HCT116 (cell line): ENCODE data around the gene ENOX1. TPM values are rescaled to one million over a fixed set of nuclear protein-coding genes. Genes with fewer than 3 reads are reported as not detected.

Experiments used
- ATAC-seq: fragments of 200-7000 bp; cut with Tn5 transposase; 2 replicates; pipeline ENCODE4 v1.9.1; 2020; ENCODE audit warnings: mild to moderate bottlenecking, moderate library complexity
- BruUV-seq: library from RNA; stranded (reverse); fragments of 400-500 nt; replicated peaks from 2 replicates; lab custom pipeline; 2021; lab: Mats Ljungman, UMichigan
- CTCF ChIA-PET: fragments of 300-600 bp; sonication (Branson Sonifier 250); formaldehyde crosslinking; loops from one replicate; lab custom pipeline; 2021; ENCODE audit warnings: antibody characterized with exemption; lab: Charles Lee
- POLR2A ChIA-PET: fragments of 300-600, 350-600 bp; sonication (Branson Sonifier 250); formaldehyde crosslinking; loops from one replicate; lab custom pipeline; 2021; ENCODE audit warnings: antibody characterized with exemption; lab: Charles Lee
- RAD21 ChIA-PET, 2 experiments: fragments of 300-600 bp; sonication (Branson Sonifier 250); formaldehyde crosslinking; loops; one replicate each; lab custom pipeline; 2023; ENCODE audit warnings: low total read pairs in 2 of 2; ENCODE audit not compliant: uncharacterized antibody in 2 of 2, unreplicated experiment in 2 of 2, low non-redundant PET in 1 of 2; lab: Charles Lee
- DNase-seq: peaks from one replicate; pipeline ENCODE4 v3.0.0-alpha.2; 2010; ENCODE audit warnings: low read depth, low spot score
- H2AFZ ChIP-seq: fragments of 200-600 bp; shearing (Covaris generic), sonication (generic); 2 replicates; pipeline ENCODE4 v1.6.1; 2017; ENCODE audit warnings: low read depth, mixed run types, mixed read lengths, antibody characterized with exemption, low read length; ENCODE audit not compliant: poor library complexity, severe bottlenecking
- H3K27ac ChIP-seq: 2 replicates; pipeline ENCODE4 v1.5.1; 2012; ENCODE audit warnings: low read depth, low read length
- H3K27me3 ChIP-seq: fragments of 200-600 bp; sonication (generic); 2 replicates; pipeline ENCODE4 v1.6.1; 2016; ENCODE audit warnings: mixed run types, low read length, mixed read lengths; ENCODE audit not compliant: insufficient read depth
- H3K36me3 ChIP-seq, 2 experiments: fragments of 200-500 bp in 1 of 2; fragments of 200-600 bp in 1 of 2; sonication (Bioruptor generic) in 1 of 2; sonication (generic) in 1 of 2; 2 replicates each; pipeline versions ENCODE4 v1.5.1 to v1.6.1; 2014 to 2016; ENCODE audit warnings: low read length in 2 of 2, inconsistent platforms in 1 of 2, mixed read lengths in 1 of 2, mixed run types in 1 of 2; ENCODE audit not compliant: insufficient read depth in 2 of 2, control insufficient read depth in 1 of 2
- H3K4me1 ChIP-seq, 2 experiments: fragments of 200-600 bp in 1 of 2; sonication (generic) in 1 of 2; 2 replicates each; pipeline versions ENCODE4 v1.5.1 to v1.6.1; 2012 to 2017; ENCODE audit warnings: low read length in 2 of 2, inconsistent platforms in 1 of 2, mild to moderate bottlenecking in 1 of 2, mixed read lengths in 1 of 2, mixed run types in 1 of 2, moderate library complexity in 1 of 2; ENCODE audit not compliant: insufficient read depth in 2 of 2, control insufficient read depth in 1 of 2
- H3K4me2 ChIP-seq: fragments of 200-600 bp; sonication (generic); 2 replicates; pipeline ENCODE4 v1.6.1; 2017; ENCODE audit warnings: mixed run types, low read length, mixed read lengths
- H3K4me3 ChIP-seq, 2 experiments: fragments of 200-600 bp in 1 of 2; sonication (generic) in 1 of 2; replicated peaks in 1 of 2; 2 replicates each; pipeline ENCODE4 v1.5.1; 2011 to 2016; ENCODE audit warnings: low read length in 2 of 2, control low read depth in 1 of 2, low read depth in 1 of 2, mild to moderate bottlenecking in 1 of 2, mixed read lengths in 1 of 2, mixed run types in 1 of 2
- H3K79me2 ChIP-seq: fragments of 200-600 bp; sonication (generic); 2 replicates; pipeline ENCODE4 v1.6.1; 2017; ENCODE audit warnings: mild to moderate bottlenecking, mixed run types, low read length, moderate library complexity, mixed read lengths; ENCODE audit not compliant: insufficient read depth
- H3K9ac ChIP-seq: fragments of 200-600 bp; sonication (generic); 2 replicates; pipeline ENCODE4 v1.6.1; 2016; ENCODE audit warnings: low read length, mixed read lengths
- H3K9me2 ChIP-seq: fragments of 200-600 bp; sonication (generic), shearing (Covaris generic); 2 replicates; pipeline ENCODE4 v1.6.1; 2017; ENCODE audit warnings: mixed run types, mild to moderate bottlenecking, moderate library complexity; ENCODE audit not compliant: insufficient read depth
- H3K9me3 ChIP-seq, 2 experiments: fragments of 200-500 bp in 1 of 2; fragments of 200-600 bp in 1 of 2; sonication (Bioruptor generic) in 1 of 2; sonication (generic) in 1 of 2; 2 replicates each; pipeline ENCODE4 v1.6.1; 2014 to 2017; ENCODE audit warnings: low read length in 2 of 2, mixed read lengths in 2 of 2, inconsistent platforms in 1 of 2, low read depth in 1 of 2, mild to moderate bottlenecking in 1 of 2, mixed run types in 1 of 2, moderate library complexity in 1 of 2; ENCODE audit not compliant: control insufficient read depth in 1 of 2, insufficient read depth in 1 of 2
- H4K20me1 ChIP-seq: fragments of 200-600 bp; sonication (generic), shearing (Covaris generic); 2 replicates; pipeline ENCODE4 v1.6.1; 2017; ENCODE audit warnings: mixed run types, mild to moderate bottlenecking, moderate library complexity; ENCODE audit not compliant: insufficient read depth
- CBX3 ChIP-seq: IDR thresholded peaks from 2 replicates; pipeline ENCODE4 v1.6.1; 2012; ENCODE audit warnings: low read depth
- CEBPB ChIP-seq: IDR thresholded peaks from 2 replicates; pipeline ENCODE4 v1.6.1; 2012; ENCODE audit warnings: low read depth
- EGR1 ChIP-seq: IDR thresholded peaks from 2 replicates; pipeline ENCODE4 v1.6.1; 2012; ENCODE audit warnings: low read depth
- ELF1 ChIP-seq: IDR thresholded peaks from 2 replicates; pipeline ENCODE4 v1.6.1; 2012; ENCODE audit warnings: low read depth, borderline replicate concordance
- EZH2 ChIP-seq: fragments of 200-600 bp; sonication (generic); IDR thresholded peaks from 2 replicates; pipeline ENCODE4 v1.6.1; 2017; ENCODE audit warnings: antibody characterized with exemption, mixed run types
- EZH2phosphoT487 ChIP-seq: fragments of 200-600 bp; IDR thresholded peaks from 2 replicates; pipeline ENCODE4 v1.6.1; 2018; ENCODE audit warnings: antibody characterized with exemption, borderline replicate concordance
- FOSL1 ChIP-seq: IDR thresholded peaks from 2 replicates; pipeline ENCODE4 v1.6.1; 2012; ENCODE audit warnings: low read depth
- JUND ChIP-seq: IDR thresholded peaks from 2 replicates; pipeline ENCODE4 v1.6.1; 2012
- POLR2A ChIP-seq: IDR thresholded peaks from 2 replicates; pipeline ENCODE4 v1.7.0; 2011; ENCODE audit warnings: borderline replicate concordance; ENCODE audit not compliant: insufficient read depth, insufficient read length; ENCODE audit errors: extremely low read depth
- RAD21 ChIP-seq: IDR thresholded peaks from 2 replicates; pipeline ENCODE4 v1.6.1; 2012; ENCODE audit warnings: low read depth, mild to moderate bottlenecking
- SIN3A ChIP-seq: IDR thresholded peaks from 2 replicates; pipeline ENCODE4 v1.6.1; 2012; ENCODE audit warnings: low read depth
- SP1 ChIP-seq: IDR thresholded peaks from 2 replicates; pipeline ENCODE4 v1.6.1; 2012; ENCODE audit warnings: low read depth
- SRF ChIP-seq: IDR thresholded peaks from 2 replicates; pipeline ENCODE4 v1.6.1; 2012; ENCODE audit warnings: low read depth
- YY1 ChIP-seq: IDR thresholded peaks from 2 replicates; pipeline ENCODE4 v1.6.1; 2011; ENCODE audit warnings: low read length, low read depth, moderate library complexity, mild to moderate bottlenecking; ENCODE audit not compliant: insufficient replicate concordance; ENCODE audit errors: extremely low read depth
- ZFX ChIP-seq: fragments of 450-650 bp; IDR thresholded peaks from 2 replicates; pipeline ENCODE4 v1.6.1; 2017
- ZNF274 ChIP-seq: fragments of 200-500 bp; sonication (Bioruptor generic); IDR thresholded peaks from 2 replicates; pipeline ENCODE4 v1.6.1; 2014; ENCODE audit warnings: mild to moderate bottlenecking, low read depth, low read length, inconsistent platforms
- intact Hi-C: fragments of 100-400 bp; cut with micrococcal nuclease; formaldehyde crosslinking; loops from 2 replicates; pipeline ENCODE4 v1.10.0; 2022
- total RNA-seq: library from RNA; stranded (reverse); gene quantifications from one replicate; pipeline ENCODE4 v1.2.1, GENCODE V29; 2021; ENCODE audit not compliant: unreplicated experiment
- TF ChIP-seq, protein P1 (sequence below): IDR thresholded peaks from 2 replicates; pipeline ENCODE4 v1.6.1; 2012; ENCODE audit warnings: low read depth
- TF ChIP-seq, protein P2 (sequence below): IDR thresholded peaks from 2 replicates; pipeline ENCODE4 v1.6.1; 2011; ENCODE audit warnings: mild to moderate bottlenecking, low read length, moderate library complexity; ENCODE audit not compliant: insufficient replicate concordance; ENCODE audit errors: extremely low read depth
- TF ChIP-seq, protein P3 (sequence below): IDR thresholded peaks from 2 replicates; pipeline ENCODE4 v1.6.1; 2012
- TF ChIP-seq, protein P4 (sequence below): IDR thresholded peaks from 2 replicates; pipeline ENCODE4 v1.6.1; 2012

The ENOX1 gene
- total RNA-seq, 1 experiment from 2014 or later: 4.5 TPM

DNA sequence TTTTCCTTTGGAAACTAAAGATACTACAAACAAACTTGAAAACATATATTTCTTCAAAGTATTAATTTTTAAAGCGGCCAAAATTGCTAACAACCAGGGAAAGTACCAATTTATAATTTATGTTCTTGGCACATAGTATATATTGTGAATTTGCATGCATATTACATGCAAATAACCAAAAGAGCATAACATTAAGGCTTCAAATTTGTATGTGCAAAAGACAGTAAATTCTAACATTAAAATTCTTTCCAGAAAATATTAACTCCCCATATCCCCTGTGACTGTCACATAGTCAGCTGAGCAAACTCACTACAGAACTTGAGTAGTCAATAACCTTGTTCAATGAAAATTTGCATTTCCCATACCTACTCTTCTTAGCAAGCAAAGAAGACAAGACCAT is 133.4 kb downstream of the ENOX1 start:
- ChIA-PET CTCF (no interaction called here), POLR2A (no interaction called here), RAD21 (no interaction called here)
- no peaks in the 10 kb centered on the region for H3K36me3 ChIP-seq
- TF ChIP-seq RAD21 (no peak), POLR2A (no peak), EGR1 (no peak), SIN3A (no peak), ELF1 (no peak), EZH2 (no peak), CBX3 (no peak), YY1 (no peak), FOSL1 (no peak), SRF (no peak), SP1 (no peak), EZH2phosphoT487 (no peak), CEBPB (no peak), JUND (no peak), ZFX (no peak), ZNF274 (no peak)
- TF ChIP-seq, protein P1, sequence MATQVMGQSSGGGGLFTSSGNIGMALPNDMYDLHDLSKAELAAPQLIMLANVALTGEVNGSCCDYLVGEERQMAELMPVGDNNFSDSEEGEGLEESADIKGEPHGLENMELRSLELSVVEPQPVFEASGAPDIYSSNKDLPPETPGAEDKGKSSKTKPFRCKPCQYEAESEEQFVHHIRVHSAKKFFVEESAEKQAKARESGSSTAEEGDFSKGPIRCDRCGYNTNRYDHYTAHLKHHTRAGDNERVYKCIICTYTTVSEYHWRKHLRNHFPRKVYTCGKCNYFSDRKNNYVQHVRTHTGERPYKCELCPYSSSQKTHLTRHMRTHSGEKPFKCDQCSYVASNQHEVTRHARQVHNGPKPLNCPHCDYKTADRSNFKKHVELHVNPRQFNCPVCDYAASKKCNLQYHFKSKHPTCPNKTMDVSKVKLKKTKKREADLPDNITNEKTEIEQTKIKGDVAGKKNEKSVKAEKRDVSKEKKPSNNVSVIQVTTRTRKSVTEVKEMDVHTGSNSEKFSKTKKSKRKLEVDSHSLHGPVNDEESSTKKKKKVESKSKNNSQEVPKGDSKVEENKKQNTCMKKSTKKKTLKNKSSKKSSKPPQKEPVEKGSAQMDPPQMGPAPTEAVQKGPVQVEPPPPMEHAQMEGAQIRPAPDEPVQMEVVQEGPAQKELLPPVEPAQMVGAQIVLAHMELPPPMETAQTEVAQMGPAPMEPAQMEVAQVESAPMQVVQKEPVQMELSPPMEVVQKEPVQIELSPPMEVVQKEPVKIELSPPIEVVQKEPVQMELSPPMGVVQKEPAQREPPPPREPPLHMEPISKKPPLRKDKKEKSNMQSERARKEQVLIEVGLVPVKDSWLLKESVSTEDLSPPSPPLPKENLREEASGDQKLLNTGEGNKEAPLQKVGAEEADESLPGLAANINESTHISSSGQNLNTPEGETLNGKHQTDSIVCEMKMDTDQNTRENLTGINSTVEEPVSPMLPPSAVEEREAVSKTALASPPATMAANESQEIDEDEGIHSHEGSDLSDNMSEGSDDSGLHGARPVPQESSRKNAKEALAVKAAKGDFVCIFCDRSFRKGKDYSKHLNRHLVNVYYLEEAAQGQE: no peak
- TF ChIP-seq, protein P2, sequence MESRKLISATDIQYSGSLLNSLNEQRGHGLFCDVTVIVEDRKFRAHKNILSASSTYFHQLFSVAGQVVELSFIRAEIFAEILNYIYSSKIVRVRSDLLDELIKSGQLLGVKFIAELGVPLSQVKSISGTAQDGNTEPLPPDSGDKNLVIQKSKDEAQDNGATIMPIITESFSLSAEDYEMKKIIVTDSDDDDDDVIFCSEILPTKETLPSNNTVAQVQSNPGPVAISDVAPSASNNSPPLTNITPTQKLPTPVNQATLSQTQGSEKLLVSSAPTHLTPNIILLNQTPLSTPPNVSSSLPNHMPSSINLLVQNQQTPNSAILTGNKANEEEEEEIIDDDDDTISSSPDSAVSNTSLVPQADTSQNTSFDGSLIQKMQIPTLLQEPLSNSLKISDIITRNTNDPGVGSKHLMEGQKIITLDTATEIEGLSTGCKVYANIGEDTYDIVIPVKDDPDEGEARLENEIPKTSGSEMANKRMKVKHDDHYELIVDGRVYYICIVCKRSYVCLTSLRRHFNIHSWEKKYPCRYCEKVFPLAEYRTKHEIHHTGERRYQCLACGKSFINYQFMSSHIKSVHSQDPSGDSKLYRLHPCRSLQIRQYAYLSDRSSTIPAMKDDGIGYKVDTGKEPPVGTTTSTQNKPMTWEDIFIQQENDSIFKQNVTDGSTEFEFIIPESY: no peak
- TF ChIP-seq, protein P3, sequence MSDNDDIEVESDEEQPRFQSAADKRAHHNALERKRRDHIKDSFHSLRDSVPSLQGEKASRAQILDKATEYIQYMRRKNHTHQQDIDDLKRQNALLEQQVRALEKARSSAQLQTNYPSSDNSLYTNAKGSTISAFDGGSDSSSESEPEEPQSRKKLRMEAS: no peak
- TF ChIP-seq, protein P4, sequence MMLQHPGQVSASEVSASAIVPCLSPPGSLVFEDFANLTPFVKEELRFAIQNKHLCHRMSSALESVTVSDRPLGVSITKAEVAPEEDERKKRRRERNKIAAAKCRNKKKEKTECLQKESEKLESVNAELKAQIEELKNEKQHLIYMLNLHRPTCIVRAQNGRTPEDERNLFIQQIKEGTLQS: no peak
- H4K20me1 ChIP-seq: no peaks in the 10 kb centered on the region
- no peak overlapping the region for H3K27ac ChIP-seq
- H3K4me3 ChIP-seq: no peak overlapping the region
- no peaks in the 10 kb centered on the region for H3K4me1 ChIP-seq
- DNase-seq (no peak), ATAC-seq (no peak)
- H3K4me2 ChIP-seq: no peak overlapping the region
- no peaks in the 10 kb centered on the region for H3K9me3 ChIP-seq
- no peak overlapping the region for H2AFZ ChIP-seq
- no peak overlapping the region for H3K9ac ChIP-seq
- H3K9me2 ChIP-seq: no peaks in the 10 kb centered on the region
- H3K79me2 ChIP-seq: no peaks in the 10 kb centered on the region
- no TSS peak for BruUV-seq
- no peaks in the 10 kb centered on the region; the same call in 1 of the 2 replicates for H3K27me3 ChIP-seq
- intact Hi-C loops: no loop called here
